Measurements from ENCODE around the gene KLHL42.

DNA sequence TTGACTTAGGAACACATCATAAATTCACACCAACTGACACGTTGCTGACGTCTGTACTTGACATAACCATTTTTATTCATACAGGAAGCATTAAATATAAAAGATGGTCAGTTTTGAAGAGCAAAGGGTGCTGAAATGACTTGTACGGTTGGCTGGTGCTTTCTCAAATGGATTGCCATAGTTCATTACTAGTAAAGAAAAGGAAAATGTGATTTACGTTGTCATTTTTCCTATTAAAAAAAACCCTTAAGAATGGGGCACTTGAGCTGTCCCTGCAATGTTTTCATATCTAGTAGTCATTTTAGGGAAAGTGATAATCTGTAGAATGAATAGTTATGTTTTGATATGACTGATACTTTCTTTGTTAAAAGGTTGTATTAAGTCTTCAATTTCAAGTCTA, 22.5 kb downstream of the KLHL42 start:
- no peak for TF ChIP-seq POLR2AphosphoS5 (IDR thresholded peaks at IDR 0.05; ENCODE audit: low read depth, low read length)
- no peak for TF ChIP-seq TAF1 (IDR thresholded peaks at IDR 0.05; ENCODE audit: borderline replicate concordance, low read depth, low read length)

Data from GM12892 (cell line).